Activated naive CD4-positive, alpha-beta T cell treated with anti-CD3 and anti-CD28 coated beads, Interleukin-2, amount 50 U/mL, for 24 hours (primary cell): ENCODE data around the gene ADCY4.
A peak's percentile ranks its signal among the peaks of the same experiment; 100 is the strongest.

Experiments
- H3K27ac Mint-ChIP-seq: one replicate; pipeline ENCODE4 v1.8.0; 2021; ENCODE audit warnings: mild to moderate bottlenecking, mixed read lengths
- H3K27me3 Mint-ChIP-seq: one replicate; pipeline ENCODE4 v1.8.0; 2021; ENCODE audit warnings: mixed read lengths
- H3K36me3 Mint-ChIP-seq: one replicate; pipeline ENCODE4 v1.8.0; 2021; ENCODE audit warnings: mixed read lengths
- H3K4me1 Mint-ChIP-seq: one replicate; pipeline ENCODE4 v1.8.0; 2021; ENCODE audit warnings: mixed read lengths
- H3K4me3 Mint-ChIP-seq: one replicate; pipeline ENCODE4 v1.8.0; 2021; ENCODE audit warnings: mild to moderate bottlenecking, mixed read lengths
- H3K9me3 Mint-ChIP-seq: one replicate; pipeline ENCODE4 v1.8.0; 2021; ENCODE audit warnings: mixed read lengths

ADCY4 gene

DNA sequence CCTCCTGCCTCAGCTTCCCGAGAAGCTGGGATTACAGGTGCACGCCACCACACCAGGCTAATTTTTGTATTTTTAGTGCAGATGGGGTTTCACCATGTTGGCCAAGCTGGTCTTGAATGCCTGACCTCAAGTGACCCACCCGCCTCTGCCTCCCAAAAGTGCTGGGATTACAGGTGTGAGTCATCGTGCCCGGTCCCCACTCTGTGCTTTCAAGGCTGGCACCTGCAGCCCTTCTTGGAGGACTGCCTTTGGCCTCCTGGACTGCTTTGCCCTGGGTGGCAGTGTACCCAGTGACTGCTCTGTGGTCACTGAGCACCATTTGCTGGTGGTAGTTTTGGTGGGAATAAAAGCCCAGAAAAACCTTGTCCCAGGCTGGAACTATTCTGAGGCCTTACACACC lies 47.9 kb downstream of the ADCY4 start:
- H3K27me3 Mint-ChIP-seq = no peaks in the 10 kb centered on the region
- H3K4me3 Mint-ChIP-seq = no peak overlapping the region
- H3K27ac Mint-ChIP-seq = no peak overlapping the region
- peaks cover 13% of the 10 kb centered on the region for H3K4me1 Mint-ChIP-seq
- H3K36me3 Mint-ChIP-seq = peaks cover 13% of the 10 kb centered on the region
- H3K9me3 Mint-ChIP-seq = no peaks in the 10 kb centered on the region

DNA sequence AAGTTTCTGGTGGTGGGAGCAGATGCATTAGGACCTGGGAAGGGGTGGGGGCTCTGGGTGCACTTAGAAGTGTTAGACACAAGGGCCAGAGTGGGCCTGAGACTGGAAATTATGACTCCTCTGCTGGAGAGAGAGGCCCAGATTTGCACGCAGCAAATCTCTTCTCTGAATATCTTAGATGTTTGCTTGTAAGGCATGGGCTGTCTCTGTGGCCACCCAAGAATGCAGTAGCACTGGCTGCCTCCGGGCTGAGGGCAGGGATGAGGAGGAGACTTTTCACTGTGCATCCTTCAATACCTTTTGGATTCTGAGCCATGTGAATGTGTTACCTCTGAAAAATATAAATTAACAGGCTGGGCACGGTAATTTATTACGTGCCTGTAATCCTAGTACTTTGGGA lies 49.5 kb downstream of the ADCY4 start:
- no peaks in the 10 kb centered on the region for H3K9me3 Mint-ChIP-seq
- H3K4me3 Mint-ChIP-seq = no peak overlapping the region
- peaks cover 2% of the 10 kb centered on the region for H3K36me3 Mint-ChIP-seq
- H3K27ac Mint-ChIP-seq = no peak overlapping the region
- peaks cover 20% of the 10 kb centered on the region for H3K4me1 Mint-ChIP-seq
- no peaks in the 10 kb centered on the region for H3K27me3 Mint-ChIP-seq

DNA sequence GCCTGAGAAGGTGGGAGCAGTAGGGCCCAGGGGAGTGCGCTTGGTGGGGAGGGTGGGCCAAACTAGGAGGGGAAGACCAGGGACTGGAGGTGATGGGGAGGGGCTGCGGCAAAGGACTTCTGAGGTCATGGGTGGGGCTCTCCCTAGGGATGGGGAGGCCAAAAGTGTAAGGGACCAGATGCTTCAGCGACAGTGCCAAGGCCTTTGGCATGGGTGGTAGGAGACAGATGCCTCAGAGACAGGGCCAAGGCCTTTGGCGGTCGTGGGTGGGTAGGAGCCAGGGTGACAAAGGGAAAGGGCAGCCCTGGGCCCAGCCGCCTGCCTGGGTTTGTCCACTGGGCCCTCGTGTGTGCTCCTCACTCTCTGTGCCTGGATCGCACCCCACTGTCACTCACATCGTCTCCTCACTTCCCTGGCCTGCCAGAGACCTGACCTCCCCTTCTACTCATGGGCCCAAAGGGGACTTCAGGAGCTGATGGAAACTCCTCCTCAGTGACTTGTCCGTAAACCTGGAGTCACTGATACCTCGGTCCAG lies 50.3 kb downstream of the ADCY4 start:
- no peak overlapping the region for H3K27ac Mint-ChIP-seq
- H3K4me1 Mint-ChIP-seq = peaks cover 20% of the 10 kb centered on the region
- no peak overlapping the region for H3K4me3 Mint-ChIP-seq

DNA sequence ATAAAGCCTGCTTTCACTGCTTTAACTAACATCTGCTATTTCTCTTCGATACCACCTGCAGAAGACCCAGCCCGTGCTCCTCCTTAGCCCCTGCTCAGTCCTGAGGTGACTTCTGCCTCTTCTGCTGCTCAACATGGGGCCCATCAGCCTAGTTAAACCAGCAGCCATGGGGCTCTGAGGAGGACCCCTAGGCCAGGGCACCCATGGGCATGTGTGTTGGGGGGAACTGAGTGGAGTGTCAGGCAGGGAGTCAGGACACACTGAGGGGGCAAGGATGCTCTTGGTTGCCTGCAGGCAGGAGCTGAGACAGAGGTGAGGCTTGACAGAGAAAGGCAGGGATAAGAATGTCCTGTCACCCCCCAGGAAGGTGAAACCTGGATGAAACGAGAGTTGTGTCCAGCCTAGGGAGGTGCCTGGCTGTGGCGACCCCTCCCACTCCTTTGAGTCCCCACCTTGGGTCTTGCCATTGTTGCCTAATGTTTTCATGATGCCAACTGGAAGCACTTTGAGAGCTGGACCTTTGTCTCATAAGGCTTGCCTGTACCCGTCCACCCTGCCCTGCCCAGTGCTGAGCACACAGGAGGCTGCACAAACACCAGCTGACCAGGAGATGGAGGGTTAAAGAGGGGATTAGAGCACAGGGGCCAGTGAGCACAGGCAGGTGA lies 50.9 kb downstream of the ADCY4 start:
- Mint-ChIP-seq H3K36me3 (no peaks in the 10 kb centered on the region), H3K4me3 (no peak overlapping the region), H3K4me1 (peaks cover 25% of the 10 kb centered on the region), H3K27me3 (no peaks in the 10 kb centered on the region), H3K9me3 (no peaks in the 10 kb centered on the region), H3K27ac (no peak overlapping the region)

More for the DNA sequence above, 50.3 kb downstream of the ADCY4 start:
- H3K36me3 Mint-ChIP-seq = no peaks in the 10 kb centered on the region
- H3K9me3 Mint-ChIP-seq = no peaks in the 10 kb centered on the region
- H3K27me3 Mint-ChIP-seq = no peaks in the 10 kb centered on the region

DNA sequence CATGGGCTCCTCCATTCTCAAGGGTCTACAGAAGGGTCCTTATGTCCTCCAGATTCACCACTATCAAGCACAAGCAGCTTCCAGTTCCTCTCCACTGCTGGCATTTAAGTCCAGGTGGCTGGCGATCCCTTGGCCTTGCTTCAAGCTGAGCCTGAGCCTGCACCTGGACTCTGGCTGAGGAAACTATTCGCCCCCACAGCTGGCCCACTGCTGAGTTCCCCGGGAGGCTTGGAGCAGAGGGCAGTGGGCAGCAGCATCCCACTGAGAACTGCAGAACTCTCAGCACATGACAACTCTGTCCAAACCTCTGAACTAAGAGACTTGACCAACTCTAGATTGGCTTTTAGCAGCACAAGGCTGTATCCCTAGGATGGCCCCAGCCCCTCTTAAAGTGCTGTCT lies 52.1 kb downstream of the ADCY4 start:
- Mint-ChIP-seq H3K27me3 (no peaks in the 10 kb centered on the region), H3K9me3 (no peaks in the 10 kb centered on the region), H3K27ac (no peak overlapping the region), H3K4me3 (no peak overlapping the region), H3K4me1 (peaks cover 35% of the 10 kb centered on the region), H3K36me3 (no peaks in the 10 kb centered on the region)

DNA sequence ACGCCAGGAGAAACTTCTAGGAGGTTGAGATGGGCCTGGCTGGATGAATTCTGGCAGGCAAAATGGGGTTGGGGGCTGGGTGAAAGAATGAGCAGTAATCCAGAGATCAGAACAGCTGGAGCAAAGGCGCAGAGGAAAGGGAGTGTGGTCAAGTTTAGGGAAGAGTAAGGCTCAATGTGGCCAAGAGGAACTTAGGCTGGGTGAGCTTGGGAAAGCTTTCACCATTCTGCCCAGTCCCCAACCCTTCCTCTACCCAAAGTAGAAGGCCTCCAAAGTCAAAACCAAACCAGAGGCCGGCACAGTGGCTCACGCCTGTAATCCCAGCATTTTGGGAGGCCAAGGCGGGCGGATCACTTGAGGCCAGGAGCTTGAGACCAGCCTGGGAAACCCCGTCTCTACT lies 53.2 kb downstream of the ADCY4 start:
- Mint-ChIP-seq H3K27ac (peak overlapping the region; percentile 64), H3K9me3 (no peaks in the 10 kb centered on the region), H3K4me3 (no peak overlapping the region), H3K27me3 (no peaks in the 10 kb centered on the region), H3K4me1 (peaks cover 43% of the 10 kb centered on the region), H3K36me3 (no peaks in the 10 kb centered on the region)

DNA sequence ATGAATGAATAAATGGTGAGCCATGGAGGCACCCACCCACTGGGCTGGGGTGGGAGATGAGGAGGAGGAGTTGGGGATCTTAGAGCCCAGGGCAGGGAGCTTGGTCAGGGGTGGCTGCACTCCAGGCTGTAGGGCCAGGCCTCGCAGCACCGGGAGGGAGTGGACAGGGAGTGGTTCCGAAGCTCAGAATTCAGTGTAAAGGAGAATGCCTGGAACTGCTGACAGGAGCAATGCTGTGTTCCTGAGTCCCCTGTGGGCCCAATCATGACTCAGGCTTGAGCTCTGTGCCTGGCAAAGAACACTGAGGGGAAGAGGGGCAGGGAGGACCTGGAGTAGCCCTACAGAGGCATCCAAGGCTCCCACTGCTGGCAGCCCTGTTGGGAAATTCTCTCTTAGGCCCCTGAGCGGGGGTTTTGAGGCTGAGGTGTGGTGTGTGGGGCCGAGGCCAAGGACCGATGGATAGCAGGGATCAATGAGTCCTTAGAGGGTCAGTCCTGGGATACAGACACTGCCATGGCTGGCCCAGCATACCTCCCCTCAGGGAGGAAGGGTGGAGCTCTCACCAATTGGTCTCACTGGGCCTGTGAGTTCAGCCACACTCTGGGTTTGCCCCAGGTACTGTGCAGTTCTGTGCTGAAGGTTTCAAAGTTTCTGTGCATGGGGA lies 53.9 kb downstream of the ADCY4 start:
- H3K9me3 Mint-ChIP-seq = no peaks in the 10 kb centered on the region
- peak overlapping the region; percentile 64 for H3K27ac Mint-ChIP-seq
- no peaks in the 10 kb centered on the region for H3K27me3 Mint-ChIP-seq
- no peak overlapping the region for H3K4me3 Mint-ChIP-seq
- H3K36me3 Mint-ChIP-seq = no peaks in the 10 kb centered on the region
- peaks cover 45% of the 10 kb centered on the region for H3K4me1 Mint-ChIP-seq

DNA sequence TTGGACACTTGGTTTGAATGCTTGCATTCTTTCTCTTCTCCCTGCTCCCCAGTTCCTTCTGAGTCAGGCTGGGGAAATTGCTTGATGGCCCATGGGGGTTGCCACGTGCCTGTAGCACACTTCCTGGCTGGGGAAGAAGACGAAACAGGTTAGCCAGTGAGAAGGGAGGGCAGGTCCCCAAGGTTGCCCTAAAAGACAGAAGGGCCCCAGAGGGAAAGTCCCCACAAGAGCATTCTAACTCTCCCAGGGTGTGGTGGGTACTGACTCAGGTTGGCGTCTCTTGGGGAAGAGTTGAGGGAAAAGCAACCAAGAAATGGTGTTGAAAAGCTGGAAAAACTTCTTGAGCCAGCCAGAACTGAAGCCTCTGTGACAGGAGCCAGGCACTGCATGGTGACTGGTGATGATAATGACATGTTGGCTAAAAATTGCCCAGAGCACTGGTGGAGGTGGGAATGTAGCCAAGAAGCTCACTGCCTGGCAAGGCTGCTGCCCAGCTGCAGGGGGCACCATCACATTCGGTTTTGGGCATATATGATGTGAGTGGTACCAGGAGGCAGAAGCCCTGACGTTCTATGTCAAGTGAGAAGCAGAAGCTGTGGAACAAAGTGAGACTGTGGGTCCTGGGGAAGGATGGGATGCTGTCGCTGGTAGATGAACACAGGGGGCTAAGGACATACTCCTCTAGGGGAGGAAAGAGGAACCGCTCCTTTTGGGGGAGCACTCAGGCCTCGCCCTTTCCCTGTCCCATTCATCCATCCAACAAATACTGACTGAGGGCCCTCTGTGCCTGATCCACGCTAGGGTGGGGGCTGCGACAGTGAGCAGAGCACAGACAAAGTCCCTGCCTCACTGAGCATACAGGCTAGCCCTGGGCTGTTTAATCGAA lies 55.3 kb downstream of the ADCY4 start:
- peak overlapping the region; percentile 57 for H3K4me3 Mint-ChIP-seq
- H3K36me3 Mint-ChIP-seq = no peaks in the 10 kb centered on the region
- peaks cover 54% of the 10 kb centered on the region for H3K4me1 Mint-ChIP-seq
- no peaks in the 10 kb centered on the region for H3K9me3 Mint-ChIP-seq
- H3K27me3 Mint-ChIP-seq = no peaks in the 10 kb centered on the region
- H3K27ac Mint-ChIP-seq = peak overlapping the region; percentile 89

DNA sequence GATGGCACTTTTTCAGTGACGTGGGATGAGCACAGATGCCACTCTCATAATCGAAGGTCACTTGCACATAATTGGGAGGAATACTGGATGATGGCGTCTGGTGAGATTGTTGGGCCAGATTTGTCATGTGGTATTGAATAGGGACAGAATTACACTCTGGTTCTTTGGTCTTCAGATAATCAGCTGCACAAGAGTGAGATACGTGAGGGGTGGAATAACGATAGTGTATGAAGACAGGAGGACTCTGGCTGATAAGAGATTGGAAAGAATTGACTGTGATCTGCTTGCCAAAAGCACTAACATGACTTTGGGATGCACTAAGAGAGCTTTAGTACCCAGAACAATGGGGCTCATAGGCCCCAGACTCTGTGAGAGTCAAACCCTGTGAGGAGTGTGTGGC lies 56.4 kb downstream of the ADCY4 start:
- Mint-ChIP-seq H3K36me3 (no peaks in the 10 kb centered on the region), H3K27ac (peak overlapping the region; percentile 89), H3K4me3 (peak overlapping the region; percentile 45), H3K4me1 (peaks cover 64% of the 10 kb centered on the region), H3K9me3 (no peaks in the 10 kb centered on the region), H3K27me3 (no peaks in the 10 kb centered on the region)

DNA sequence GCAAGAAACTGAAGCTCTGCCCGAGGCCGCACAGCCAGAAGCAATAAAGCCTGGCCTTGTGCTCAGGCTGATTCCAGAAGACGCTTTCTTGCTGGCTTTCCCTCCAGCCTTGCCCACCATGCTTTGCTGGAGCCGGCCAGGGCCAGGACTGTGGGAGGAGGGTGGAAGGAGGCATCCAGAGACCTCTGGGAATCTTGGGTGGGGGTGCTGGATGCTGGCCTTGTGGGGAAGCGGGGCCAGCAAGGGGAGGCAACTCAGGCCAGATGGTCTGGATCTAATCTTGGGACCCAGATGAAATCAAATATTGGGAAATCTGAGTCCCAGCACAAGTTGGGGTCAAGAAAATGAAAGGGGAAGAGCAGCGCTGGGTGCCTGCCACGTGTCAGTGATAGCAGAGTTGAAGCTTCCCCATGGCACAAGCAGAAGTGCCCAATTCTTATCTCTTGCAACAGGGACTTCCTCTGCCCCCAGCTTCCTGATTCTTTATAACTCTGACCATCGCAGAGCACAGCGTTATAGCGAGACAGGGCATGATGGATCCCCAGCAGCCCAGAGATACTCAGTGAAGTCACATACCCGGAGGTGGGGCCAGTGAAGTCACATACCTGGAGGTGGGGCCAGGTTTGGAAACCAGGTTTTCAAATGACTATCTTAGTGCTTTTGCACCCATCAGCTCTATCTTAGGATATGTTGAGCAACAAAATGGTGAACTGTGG lies 57.1 kb downstream of the ADCY4 start:
- Mint-ChIP-seq H3K4me3 (no peak overlapping the region), H3K9me3 (no peaks in the 10 kb centered on the region), H3K36me3 (no peaks in the 10 kb centered on the region), H3K27me3 (no peaks in the 10 kb centered on the region), H3K27ac (no peak overlapping the region), H3K4me1 (peaks cover 71% of the 10 kb centered on the region)

DNA sequence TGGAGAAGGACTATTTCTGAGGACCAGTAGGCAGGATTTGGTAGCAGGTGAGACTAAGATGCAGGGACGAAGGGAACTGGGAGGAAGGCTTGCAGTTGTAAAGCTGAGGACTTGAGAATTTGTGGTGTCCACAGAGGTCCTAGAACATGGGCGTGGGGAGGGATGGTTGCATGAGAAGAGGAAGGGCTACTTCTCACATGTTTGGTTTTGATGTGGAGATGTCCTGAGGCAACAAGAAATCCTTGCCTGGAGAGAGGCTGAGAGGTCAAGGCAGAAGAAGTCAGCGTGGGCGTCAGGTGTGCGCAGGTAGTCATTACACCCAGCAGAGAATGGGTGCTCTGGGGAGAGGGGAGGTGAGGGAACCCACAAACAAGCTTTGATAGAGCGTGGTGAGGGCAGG lies 57.8 kb downstream of the ADCY4 start:
- peaks cover 78% of the 10 kb centered on the region for H3K4me1 Mint-ChIP-seq
- no peaks in the 10 kb centered on the region for H3K36me3 Mint-ChIP-seq
- H3K27me3 Mint-ChIP-seq = no peaks in the 10 kb centered on the region
- H3K4me3 Mint-ChIP-seq = peak overlapping the region; percentile 33
- no peaks in the 10 kb centered on the region for H3K9me3 Mint-ChIP-seq
- H3K27ac Mint-ChIP-seq = peak overlapping the region; percentile 6

DNA sequence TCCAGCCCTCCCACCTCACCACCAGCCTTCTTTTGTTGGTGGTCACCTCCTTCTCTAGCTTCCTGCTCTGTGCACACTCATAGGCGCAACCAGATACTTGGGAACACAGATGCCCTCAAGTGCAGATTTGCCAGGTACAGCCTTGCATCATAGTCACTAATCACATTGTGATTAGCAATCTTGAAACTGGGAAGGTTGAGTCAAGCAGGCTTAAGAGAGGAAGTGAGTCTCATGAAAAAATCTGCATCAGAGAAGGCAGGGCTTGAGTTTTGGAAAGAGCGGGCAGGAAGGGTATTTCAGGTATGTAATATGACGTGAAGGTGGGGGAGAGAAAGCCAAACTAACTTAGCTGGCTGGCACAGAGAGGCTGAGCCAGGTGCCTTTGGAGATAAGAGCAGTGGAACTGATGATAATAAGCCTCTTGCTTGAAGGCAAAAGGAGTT lies 60.7 kb downstream of the ADCY4 start:
- Mint-ChIP-seq H3K27me3 (no peaks in the 10 kb centered on the region), H3K4me3 (peak overlapping the region; percentile 50), H3K27ac (peak overlapping the region; percentile 88), H3K9me3 (no peaks in the 10 kb centered on the region), H3K36me3 (no peaks in the 10 kb centered on the region), H3K4me1 (peaks cover 68% of the 10 kb centered on the region)

DNA sequence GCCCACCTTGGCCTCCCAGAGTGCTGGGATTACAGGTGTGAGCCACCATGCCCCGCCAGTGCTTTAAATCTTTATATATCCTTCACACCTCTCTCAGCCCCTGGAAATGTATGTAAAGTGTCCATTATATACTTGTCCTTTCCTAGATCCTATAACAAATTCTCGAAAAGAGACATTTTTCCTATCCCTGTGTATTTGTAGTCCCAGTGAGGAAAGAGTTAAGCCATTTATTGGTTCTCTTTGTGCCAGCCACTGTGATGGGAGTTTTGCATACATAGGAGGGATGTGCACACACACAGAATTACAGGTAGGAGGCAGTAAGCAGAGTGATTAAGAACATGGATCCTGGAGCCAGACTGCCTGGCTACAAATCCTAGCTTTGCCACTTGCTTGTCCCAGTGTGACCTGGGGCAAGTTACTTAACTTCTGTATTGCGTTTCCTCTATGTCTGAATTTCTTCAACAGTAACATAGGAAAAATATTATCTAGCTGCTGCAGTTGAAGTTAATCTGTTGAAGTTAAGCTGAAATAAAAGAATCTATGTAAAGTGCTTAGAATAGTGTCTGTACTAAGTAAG lies 61.4 kb downstream of the ADCY4 start:
- no peaks in the 10 kb centered on the region for H3K36me3 Mint-ChIP-seq
- H3K4me3 Mint-ChIP-seq = peak overlapping the region; percentile 50
- peaks cover 62% of the 10 kb centered on the region for H3K4me1 Mint-ChIP-seq
- H3K9me3 Mint-ChIP-seq = no peaks in the 10 kb centered on the region
- peak overlapping the region; percentile 88 for H3K27ac Mint-ChIP-seq
- no peaks in the 10 kb centered on the region for H3K27me3 Mint-ChIP-seq

DNA sequence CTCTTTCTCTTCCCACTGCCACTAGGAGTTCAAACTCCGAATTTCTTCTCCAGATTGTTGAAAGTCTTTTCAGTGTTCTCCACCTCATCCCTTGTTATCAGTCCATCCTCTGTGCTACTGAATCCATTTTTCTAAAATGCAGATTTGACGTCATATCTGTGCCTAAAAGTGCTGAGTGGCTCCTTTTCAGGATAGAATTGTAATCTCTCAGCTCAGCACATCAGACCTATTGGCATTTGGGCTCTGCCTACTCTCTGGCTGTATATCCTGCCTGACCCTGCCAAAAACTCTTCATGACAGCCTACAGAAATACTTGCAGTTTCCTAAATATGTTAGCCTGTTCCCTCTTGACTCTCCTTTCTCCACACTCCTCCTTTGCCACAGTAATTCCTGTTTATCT lies 62.4 kb downstream of the ADCY4 start:
- Mint-ChIP-seq H3K36me3 (no peaks in the 10 kb centered on the region), H3K9me3 (no peaks in the 10 kb centered on the region), H3K4me3 (peak overlapping the region; percentile 85), H3K27me3 (no peaks in the 10 kb centered on the region), H3K4me1 (peaks cover 55% of the 10 kb centered on the region), H3K27ac (peak overlapping the region; percentile 96)

DNA sequence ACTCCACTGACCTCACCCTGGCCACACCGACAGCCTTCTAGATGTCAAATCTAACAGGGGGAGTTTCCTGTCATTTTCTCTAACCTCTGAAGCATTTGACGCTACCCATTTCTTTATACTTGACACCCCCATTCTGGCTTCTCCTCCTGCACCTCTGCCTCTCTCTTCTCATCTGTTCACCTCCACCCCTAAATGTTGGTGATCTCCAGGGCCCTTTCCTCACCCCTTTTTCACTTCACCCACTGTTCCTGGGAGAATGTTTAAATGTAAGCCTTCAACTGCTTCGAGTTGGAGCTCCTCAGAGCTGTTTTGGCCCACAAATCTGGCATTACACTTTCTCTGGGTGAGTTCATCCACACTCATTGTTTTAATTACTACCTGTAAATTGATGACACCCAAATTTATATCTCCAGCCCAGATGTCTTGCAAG lies 63.0 kb downstream of the ADCY4 start:
- peaks cover 4% of the 10 kb centered on the region for H3K36me3 Mint-ChIP-seq
- peaks cover 50% of the 10 kb centered on the region for H3K4me1 Mint-ChIP-seq
- H3K9me3 Mint-ChIP-seq = no peaks in the 10 kb centered on the region
- peak overlapping the region; percentile 96 for H3K27ac Mint-ChIP-seq
- peak overlapping the region; percentile 85 for H3K4me3 Mint-ChIP-seq
- no peaks in the 10 kb centered on the region for H3K27me3 Mint-ChIP-seq
